Kidney epithelial cell (primary cell): ENCODE data around the gene PID1. TPM values are rescaled to one million over a fixed set of nuclear protein-coding genes. Genes with fewer than 3 reads are reported as not detected.

Experiments used
- DNase-seq: peaks from one replicate; pipeline ENCODE4 v3.0.0-alpha.2; 2010; ENCODE audit warnings: low read depth
- H3K27me3 ChIP-seq: 2 replicates; pipeline ENCODE4 v1.6.0; 2011; ENCODE audit warnings: low read length; ENCODE audit not compliant: control insufficient read depth, insufficient read depth
- H3K36me3 ChIP-seq: 2 replicates; pipeline ENCODE4 v1.5.1; 2011; ENCODE audit warnings: low read length; ENCODE audit not compliant: control insufficient read depth, insufficient read depth
- H3K4me3 ChIP-seq: 2 replicates; pipeline ENCODE4 v1.5.1; 2011; ENCODE audit warnings: low read depth, mild to moderate bottlenecking, control low read depth, low read length
- CTCF ChIP-seq: IDR thresholded peaks from 2 replicates; pipeline ENCODE4 v1.5.1; 2011; ENCODE audit warnings: mild to moderate bottlenecking, moderate library complexity, low read length, control low read depth, inconsistent platforms; ENCODE audit not compliant: insufficient read depth, poor library complexity, severe bottlenecking
- total RNA-seq: library from RNA; depleted of rRNA; stranded (reverse); fragments of >200 nt; gene quantifications from 2 replicates; pipeline ENCODE4 v1.2.3, GENCODE V29; 2015

PID1 gene
- total RNA-seq, 1 donor from 2014 or later = 0.21 TPM

DNA sequence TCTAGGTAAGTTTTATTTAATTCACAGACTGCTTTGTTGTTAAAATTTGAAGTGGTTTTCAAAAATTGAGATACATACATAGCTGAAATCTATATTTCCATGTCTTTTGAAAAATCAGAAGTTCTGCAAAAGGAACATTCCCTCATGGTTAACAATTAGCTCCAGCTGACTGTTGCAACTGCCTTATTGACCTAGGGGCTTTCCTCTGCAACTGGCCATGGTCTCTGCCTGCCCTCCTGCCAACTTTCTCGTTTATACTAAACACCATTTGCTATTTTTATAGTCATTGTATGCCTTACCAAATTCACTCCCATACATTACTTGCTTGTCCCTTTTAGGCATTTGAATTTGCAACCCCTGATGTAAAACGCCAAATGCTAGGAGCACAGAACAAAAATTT, 107.2 kb downstream of the PID1 start:
- no peaks in the 10 kb centered on the region for H3K36me3 ChIP-seq
- no peak for TF ChIP-seq CTCF
- H3K4me3 ChIP-seq = no peak overlapping the region
- DNase-seq = no peak
- no peaks in the 10 kb centered on the region for H3K27me3 ChIP-seq

DNA sequence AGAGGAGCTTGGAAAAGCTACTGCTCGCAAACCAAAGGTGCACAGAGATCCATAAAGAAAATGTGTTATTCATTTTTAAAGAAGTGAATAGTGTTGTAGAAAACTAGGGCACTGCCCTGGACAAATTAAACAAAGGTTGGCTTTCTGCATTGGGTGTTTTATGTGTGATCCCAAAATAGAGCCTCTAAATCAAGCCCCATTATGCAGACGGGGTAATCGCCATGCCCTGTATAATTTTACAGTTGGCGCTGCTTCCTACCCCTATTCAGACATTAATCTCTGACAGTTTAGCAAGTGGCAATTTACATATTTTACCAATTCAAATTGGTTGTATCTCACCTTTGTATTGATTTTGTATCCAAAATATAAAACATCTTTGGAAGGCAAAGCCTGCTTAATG, 109.1 kb downstream of the PID1 start:
- H3K27me3 ChIP-seq = no peaks in the 10 kb centered on the region
- no peak overlapping the region for H3K4me3 ChIP-seq
- H3K36me3 ChIP-seq = no peaks in the 10 kb centered on the region
- no peak for TF ChIP-seq CTCF
- no peak for DNase-seq

DNA sequence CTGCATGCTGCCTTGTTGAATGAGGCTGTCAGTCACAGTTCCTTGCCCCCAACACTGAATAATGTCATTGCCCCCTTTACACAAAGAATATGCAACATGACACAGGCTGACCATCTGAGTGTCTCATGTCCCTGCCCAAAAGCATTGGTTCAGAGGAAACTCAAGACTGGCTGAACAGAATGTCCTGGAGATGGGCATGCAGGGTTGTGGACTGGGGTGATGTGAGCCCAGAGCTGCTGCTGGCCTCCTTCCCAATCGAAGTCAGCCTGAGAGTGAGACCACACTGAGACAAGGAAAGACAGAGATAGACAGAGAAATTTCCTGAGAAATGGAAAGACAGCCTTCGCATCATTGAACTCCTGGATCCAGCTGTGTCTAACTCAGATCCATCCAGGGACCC, 110.1 kb downstream of the PID1 start:
- no peaks in the 10 kb centered on the region for H3K27me3 ChIP-seq
- no peak overlapping the region for H3K4me3 ChIP-seq

DNA sequence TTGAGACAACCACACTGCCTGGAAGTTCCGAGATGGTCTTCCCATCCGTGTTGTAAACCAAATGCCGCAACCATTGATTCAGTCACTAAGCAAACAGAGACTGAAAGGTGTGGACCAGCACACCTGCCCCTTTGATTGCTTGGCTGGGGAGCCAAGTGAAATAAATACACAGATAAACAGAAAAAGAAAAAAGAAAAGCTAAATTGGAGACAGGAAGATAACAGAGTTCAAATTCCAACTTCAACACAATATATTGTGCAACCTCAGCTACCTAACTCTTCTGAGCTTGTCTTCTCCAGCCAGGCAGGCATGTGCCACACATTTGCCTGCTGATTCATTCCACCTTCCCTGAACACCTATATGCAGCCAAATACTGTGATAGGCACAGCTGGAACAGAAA, 110.9 kb downstream of the PID1 start:
- no peaks in the 10 kb centered on the region for H3K27me3 ChIP-seq
- no peak for DNase-seq
- no peaks in the 10 kb centered on the region for H3K36me3 ChIP-seq
- TF ChIP-seq CTCF = no peak
- H3K4me3 ChIP-seq = no peak overlapping the region

More for the DNA sequence above, 110.1 kb downstream of the PID1 start:
- TF ChIP-seq CTCF = no peak
- H3K36me3 ChIP-seq = no peaks in the 10 kb centered on the region
- no peak for DNase-seq

GRCh38 chr2:229159405-229159804, 111.7 kb downstream of the PID1 start:
- Histone ChIP-seq H3K27me3 (no peaks in the 10 kb centered on the region), H3K4me3 (no peak overlapping the region), H3K36me3 (no peaks in the 10 kb centered on the region)
- DNase-seq = no peak
- TF ChIP-seq CTCF = no peak

DNA sequence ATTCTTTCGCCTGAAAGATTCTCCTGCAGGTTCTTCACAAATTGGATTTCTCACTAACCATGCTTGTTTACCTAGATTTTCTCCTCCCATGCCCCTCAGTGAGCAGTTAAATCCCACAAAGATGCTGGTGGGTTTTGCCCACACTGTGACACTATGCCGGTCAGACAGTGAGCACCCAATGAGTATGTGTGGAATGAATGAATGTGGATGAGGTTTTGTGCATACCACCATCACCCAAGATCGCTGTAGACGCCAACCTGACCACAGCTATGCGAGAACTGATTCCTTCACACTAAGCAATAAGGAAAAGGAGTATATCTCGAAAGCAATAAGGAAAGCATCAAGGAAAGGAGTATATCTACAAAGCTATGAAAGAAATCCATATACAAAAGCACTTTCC, 116.7 kb downstream of the PID1 start:
- no peak for DNase-seq
- Histone ChIP-seq H3K4me3 (no peak overlapping the region), H3K27me3 (no peaks in the 10 kb centered on the region), H3K36me3 (no peaks in the 10 kb centered on the region)
- TF ChIP-seq CTCF = no peak
